Ascending aorta (tissue), 2 donors: Measurements from ENCODE around the gene SNTG2. TPM values are rescaled to one million over a fixed set of nuclear protein-coding genes. Genes with fewer than 3 reads are reported as not detected.

Source experiments
- DNase-seq, 2 donors: peaks; one replicate each; pipeline ENCODE4 v3.0.0-alpha.2; 2019; ENCODE audit warnings: low spot score in 2 of 2
- H3K27ac ChIP-seq, 2 donors: fragments of 200-600 bp; sonication (generic); one replicate each; pipeline ENCODE4 v1.5.1; 2016 to 2017; ENCODE audit warnings: mild to moderate bottlenecking in 1 of 2
- H3K27me3 ChIP-seq: fragments of 200-600 bp; sonication (generic); one replicate; pipeline ENCODE4 v1.5.1; 2017
- H3K36me3 ChIP-seq, 2 donors: fragments of 200-600 bp; sonication (generic); one replicate each; pipeline ENCODE4 v1.5.1; 2016
- H3K4me1 ChIP-seq, 2 donors: fragments of 200-600 bp; sonication (generic); one replicate each; pipeline ENCODE4 v1.5.1; 2016 to 2017; ENCODE audit warnings: mild to moderate bottlenecking in 1 of 2
- H3K4me3 ChIP-seq, 2 donors: fragments of 200-600 bp; sonication (generic); one replicate each; pipeline ENCODE4 v1.5.1; 2016 to 2017; ENCODE audit warnings: mild to moderate bottlenecking in 1 of 2
- H3K9me3 ChIP-seq, 2 donors: fragments of 200-600 bp; sonication (generic); one replicate each; pipeline ENCODE4 v1.5.1; 2016
- CTCF ChIP-seq, 3 experiments: fragments of 200-600 bp in 2 of 3; fragments of 450-650 bp in 1 of 3; sonication (generic) in 2 of 3; IDR thresholded peaks; one replicate each; pipeline ENCODE4 v1.5.1; 2016 to 2019; ENCODE audit warnings: antibody characterized with exemption in 3 of 3, mild to moderate bottlenecking in 1 of 3, moderate library complexity in 1 of 3
- intact Hi-C: fragments of 100-400 bp; cut with DNase I; formaldehyde crosslinking; loops from one replicate; pipeline ENCODE4 v1.15.1; 2023
- total RNA-seq: library from RNA; depleted of rRNA; stranded (reverse); fragments of >200 nt; gene quantifications from one replicate; pipeline ENCODE4 v1.1.0, GENCODE V29; 2016

Gene SNTG2
- total RNA-seq, 1 donor from 2014 or later: 9.9 TPM

- H3K4me1 ChIP-seq: no peaks in the 10 kb centered on the region
- TF ChIP-seq CTCF (IDR thresholded peaks at IDR 0.05): no peak
- intact Hi-C loops: no loop called here
- no peak overlapping the region for H3K27ac ChIP-seq
- no peak for DNase-seq
- no peak overlapping the region for H3K4me3 ChIP-seq
- H3K27me3 ChIP-seq: no peaks in the 10 kb centered on the region
- no peaks in the 10 kb centered on the region for H3K36me3 ChIP-seq
- no peaks in the 10 kb centered on the region for H3K9me3 ChIP-seq
These were observed 253.1 kb downstream of the SNTG2 start for GRCh38 chr2:1203772-1204171.

GRCh38 chr2:1205853-1206252, 255.2 kb downstream of the SNTG2 start:
- intact Hi-C loops: no loop called here
- Histone ChIP-seq H3K4me3 (no peak overlapping the region), H3K27me3 (no peaks in the 10 kb centered on the region), H3K4me1 (no peaks in the 10 kb centered on the region), H3K27ac (no peak overlapping the region), H3K36me3 (no peaks in the 10 kb centered on the region), H3K9me3 (no peaks in the 10 kb centered on the region)
- no peak for TF ChIP-seq CTCF (IDR thresholded peaks at IDR 0.05)
- no peak for DNase-seq

GRCh38 chr2:1207962-1208510, 257.4 kb downstream of the SNTG2 start:
- no peak for TF ChIP-seq CTCF (IDR thresholded peaks at IDR 0.05)
- Histone ChIP-seq H3K27ac (no peak overlapping the region), H3K4me1 (no peaks in the 10 kb centered on the region), H3K9me3 (no peaks in the 10 kb centered on the region), H3K36me3 (no peaks in the 10 kb centered on the region), H3K27me3 (no peaks in the 10 kb centered on the region), H3K4me3 (no peak overlapping the region)
- no peak for DNase-seq
- intact Hi-C loops: no loop called here

GRCh38 chr2:1208522-1208921, 257.9 kb downstream of the SNTG2 start:
- Histone ChIP-seq H3K27ac (no peak overlapping the region), H3K4me3 (no peak overlapping the region), H3K36me3 (no peaks in the 10 kb centered on the region), H3K9me3 (peaks cover 0 to under 1% of the 10 kb centered on the region in 2 donors), H3K27me3 (no peaks in the 10 kb centered on the region), H3K4me1 (no peaks in the 10 kb centered on the region)
- no peak for DNase-seq
- intact Hi-C loops: no loop called here
- TF ChIP-seq CTCF (IDR thresholded peaks at IDR 0.05): no peak

GRCh38 chr2:1209246-1209645, 258.6 kb downstream of the SNTG2 start:
- DNase-seq: no peak
- Histone ChIP-seq H3K27me3 (no peaks in the 10 kb centered on the region), H3K9me3 (peaks cover 0 to 5% of the 10 kb centered on the region in 2 donors), H3K27ac (no peak overlapping the region), H3K4me3 (no peak overlapping the region), H3K4me1 (no peaks in the 10 kb centered on the region), H3K36me3 (no peaks in the 10 kb centered on the region)
- intact Hi-C loops: no loop called here
- no peak for TF ChIP-seq CTCF (IDR thresholded peaks at IDR 0.05)

GRCh38 chr2:1209761-1210160, 259.1 kb downstream of the SNTG2 start:
- TF ChIP-seq CTCF (IDR thresholded peaks at IDR 0.05): no peak
- Histone ChIP-seq H3K36me3 (no peaks in the 10 kb centered on the region), H3K9me3 (peaks cover 0 to 5% of the 10 kb centered on the region in 2 donors), H3K4me3 (no peak overlapping the region), H3K27me3 (no peaks in the 10 kb centered on the region), H3K4me1 (no peaks in the 10 kb centered on the region), H3K27ac (no peak overlapping the region)
- DNase-seq: no peak
- intact Hi-C loops: no loop called here
